H1 (cell line): Measurements from ENCODE around the gene PRKAG1. TPM values are rescaled to one million over a fixed set of nuclear protein-coding genes. Genes with fewer than 3 reads are reported as not detected.

Experiments used
- CTCF ChIA-PET: fragments of 300-600 bp; sonication (Branson Sonifier 250); formaldehyde crosslinking; loops from one replicate; lab custom pipeline; 2021; ENCODE audit not compliant: partially characterized antibody; lab: Charles Lee
- POLR2A ChIA-PET: fragments of 300-600 bp; sonication (Branson Sonifier 250); formaldehyde crosslinking; loops from one replicate; lab custom pipeline; 2021; ENCODE audit warnings: inconsistent platforms; ENCODE audit not compliant: partially characterized antibody; lab: Charles Lee
- DNase-seq, 2 experiments: peaks; one replicate each; pipeline versions ENCODE4 v3.0.0 to v3.0.0-alpha.2; 2010 to 2022; ENCODE audit warnings: low spot score in 2 of 2, low read depth in 1 of 2, mixed read lengths in 1 of 2
- FAIRE-seq: peaks from 2 replicates; lab custom pipeline; 2011; peaks lifted over from hg19 to GRCh38; lab: Jason Lieb, UNC
- H2AFZ ChIP-seq: 2 replicates; pipeline ENCODE4 v1.8.1; 2012; ENCODE audit warnings: low read length, inconsistent platforms
- H2AK5ac ChIP-seq: 2 replicates; pipeline ENCODE4 v1.6.1; 2013; ENCODE audit warnings: low read depth, low read length
- H2BK120ac ChIP-seq: replicated peaks from 2 replicates; pipeline ENCODE3; 2013; ENCODE audit warnings: low read depth, low read length, inconsistent platforms
- H2BK12ac ChIP-seq: 2 replicates; pipeline ENCODE4 v1.6.1; 2013; ENCODE audit warnings: low read depth, low read length
- H2BK15ac ChIP-seq: 2 replicates; pipeline ENCODE4 v1.6.1; 2013; ENCODE audit warnings: low read length
- H2BK20ac ChIP-seq: 2 replicates; pipeline ENCODE4 v1.6.1; 2013; ENCODE audit warnings: low read length
- H2BK5ac ChIP-seq: 2 replicates; pipeline ENCODE4 v1.6.1; 2013; ENCODE audit warnings: low read depth, low read length
- H3K14ac ChIP-seq: 2 replicates; pipeline ENCODE4 v1.6.1; 2013; ENCODE audit warnings: inconsistent platforms; ENCODE audit not compliant: insufficient read length
- H3K18ac ChIP-seq: 2 replicates; pipeline ENCODE4 v1.6.1; 2013; ENCODE audit warnings: low read length; ENCODE audit errors: extremely low read depth
- H3K23ac ChIP-seq: 2 replicates; pipeline ENCODE4 v1.6.1; 2013; ENCODE audit warnings: inconsistent platforms; ENCODE audit not compliant: insufficient read length
- H3K23me2 ChIP-seq: 2 replicates; pipeline ENCODE4 v1.6.1; 2013; ENCODE audit warnings: low read depth, low read length
- H3K27ac ChIP-seq: 2 replicates; pipeline ENCODE4 v1.6.1; 2011; ENCODE audit warnings: low read depth, low read length, inconsistent platforms
- H3K27me3 ChIP-seq, 4 experiments: replicated peaks in 1 of 4; 1 replicate in 1 of 4; 2 replicates in 3 of 4; pipeline versions ENCODE4 v1.6.1 to v1.8.1; 2011 to 2013; ENCODE audit warnings: low read length in 3 of 4, mild to moderate bottlenecking in 3 of 4, inconsistent platforms in 2 of 4, mixed read lengths in 2 of 4, moderate library complexity in 1 of 4; ENCODE audit not compliant: control insufficient read depth in 3 of 4, insufficient read depth in 3 of 4; ENCODE audit errors: extremely low read depth in 1 of 4
- H3K36me3 ChIP-seq, 4 experiments: 2 replicates each; pipeline versions ENCODE4 v1.6.1 to v1.8.1; 2011 to 2013; ENCODE audit warnings: mild to moderate bottlenecking in 4 of 4, low read length in 3 of 4, moderate library complexity in 2 of 4, control low read depth in 1 of 4, inconsistent platforms in 1 of 4; ENCODE audit not compliant: insufficient read depth in 4 of 4, control insufficient read depth in 2 of 4
- H3K4ac ChIP-seq: replicated peaks from 2 replicates; pipeline ENCODE3; 2013; ENCODE audit warnings: low read length, low read depth, mixed read lengths, inconsistent platforms; ENCODE audit not compliant: insufficient read length
- H3K4me1 ChIP-seq, 4 experiments: replicated peaks in 1 of 4; 1 replicate in 1 of 4; 2 replicates in 3 of 4; pipeline versions ENCODE4 v1.6.1 to v1.8.1; 2011 to 2013; ENCODE audit warnings: low read length in 3 of 4, inconsistent platforms in 2 of 4, mixed read lengths in 1 of 4; ENCODE audit not compliant: insufficient read depth in 4 of 4, control insufficient read depth in 3 of 4
- H3K4me2 ChIP-seq, 2 experiments: 2 replicates each; pipeline versions ENCODE4 v1.6.1 to v1.8.1; 2011 to 2013; ENCODE audit warnings: low read depth in 2 of 2, low read length in 2 of 2, control low read depth in 1 of 2, inconsistent platforms in 1 of 2, mild to moderate bottlenecking in 1 of 2; ENCODE audit not compliant: insufficient read depth in 1 of 2
- H3K4me3 ChIP-seq, 4 experiments: fragments of 200-600, 300-600 bp in 1 of 4; sonication (generic), shearing (Covaris generic), sonication (Bioruptor Twin) in 1 of 4; 2 replicates each; pipeline versions ENCODE4 v1.5.1 to v1.8.1; 2011 to 2016; ENCODE audit warnings: low read length in 4 of 4, low read depth in 3 of 4, control low read depth in 2 of 4, inconsistent platforms in 2 of 4, mild to moderate bottlenecking in 2 of 4, mixed read lengths in 1 of 4, moderate library complexity in 1 of 4; ENCODE audit not compliant: insufficient read depth in 2 of 4; ENCODE audit errors: extremely low read depth in 1 of 4
- H3K56ac ChIP-seq: replicated peaks from 2 replicates; pipeline ENCODE3; 2013; ENCODE audit warnings: low read depth, mild to moderate bottlenecking, mixed read lengths, low read length, inconsistent platforms; ENCODE audit not compliant: insufficient read length
- H3K79me1 ChIP-seq: 2 replicates; pipeline ENCODE4 v1.6.1; 2013; ENCODE audit warnings: low read depth, low read length, control low read depth
- H3K79me2 ChIP-seq, 2 experiments: 2 replicates each; pipeline versions ENCODE4 v1.6.1 to v1.8.1; 2012 to 2013; ENCODE audit warnings: low read length in 2 of 2, mild to moderate bottlenecking in 2 of 2, inconsistent platforms in 1 of 2; ENCODE audit not compliant: insufficient read depth in 2 of 2, control insufficient read depth in 1 of 2
- H3K9ac ChIP-seq, 4 experiments: replicated peaks in 1 of 4; 1 replicate in 1 of 4; 2 replicates in 3 of 4; pipeline versions ENCODE4 v1.6.1 to v1.8.1; 2011 to 2013; ENCODE audit warnings: low read depth in 3 of 4, low read length in 3 of 4, control low read depth in 2 of 4, mild to moderate bottlenecking in 2 of 4, moderate library complexity in 2 of 4, inconsistent platforms in 1 of 4; ENCODE audit errors: extremely low read depth in 1 of 4
- H3K9me3 ChIP-seq, 2 experiments: 2 replicates each; pipeline versions ENCODE4 v1.6.1 to v1.8.1; 2012 to 2013; ENCODE audit warnings: mild to moderate bottlenecking in 2 of 2, moderate library complexity in 2 of 2, control low read depth in 1 of 2, inconsistent platforms in 1 of 2, low read depth in 1 of 2, low read length in 1 of 2, mixed read lengths in 1 of 2; ENCODE audit not compliant: insufficient read depth in 2 of 2
- H4K20me1 ChIP-seq, 2 experiments: replicated peaks in 1 of 2; 2 replicates each; pipeline versions ENCODE3 to v1.8.1; 2011 to 2013; ENCODE audit warnings: inconsistent platforms in 2 of 2, low read length in 2 of 2, mild to moderate bottlenecking in 1 of 2; ENCODE audit not compliant: insufficient read depth in 2 of 2, control insufficient read depth in 1 of 2
- H4K5ac ChIP-seq: 2 replicates; pipeline ENCODE4 v1.6.1; 2013; ENCODE audit warnings: low read length, low read depth, mixed read lengths, inconsistent platforms; ENCODE audit not compliant: insufficient read length
- H4K8ac ChIP-seq: 2 replicates; pipeline ENCODE4 v1.8.0; 2013; ENCODE audit warnings: mild to moderate bottlenecking, moderate library complexity, low read length, inconsistent platforms; ENCODE audit not compliant: insufficient read depth; ENCODE audit errors: extremely low read depth
- H4K91ac ChIP-seq: replicated peaks from 2 replicates; pipeline ENCODE3; 2013; ENCODE audit warnings: low read length, mixed read lengths, inconsistent platforms; ENCODE audit not compliant: insufficient read length
- BRCA1 ChIP-seq: IDR thresholded peaks from 2 replicates; pipeline ENCODE4 v1.6.1; 2012; ENCODE audit warnings: low read depth, low read length, improper control_type of control experiment
- CBX5 ChIP-seq: fragments of 300-800, 300-1000 bp; sonication (generic); IDR thresholded peaks from 2 replicates; pipeline ENCODE4 v1.7.1; 2016; ENCODE audit warnings: antibody characterized with exemption, low read length, low read depth
- NRF1 ChIP-seq: IDR thresholded peaks from 2 replicates; pipeline ENCODE4 v1.6.1; 2011; ENCODE audit warnings: mild to moderate bottlenecking, low read depth, low read length, improper control_type of control experiment
- RNF2 ChIP-seq: fragments of 200-900, 300-1000 bp; sonication (generic); IDR thresholded peaks from 2 replicates; pipeline ENCODE4 v1.7.1; 2016; ENCODE audit warnings: borderline replicate concordance, low read depth, mild to moderate bottlenecking, antibody characterized with exemption, low read length; ENCODE audit not compliant: poor library complexity, severe bottlenecking; ENCODE audit errors: missing control alignments
- SUZ12 ChIP-seq: fragments of 200-600 bp; sonication (generic); IDR thresholded peaks from 2 replicates; pipeline ENCODE4 v1.6.1; 2012; ENCODE audit warnings: mild to moderate bottlenecking, inconsistent platforms, low read length, moderate library complexity, mixed read lengths
- WGBS, 2 experiments: shearing (Covaris generic) in 1 of 2; methylation state at CpG; one replicate each; pipeline versions ENCODE4 v1.1.6 to v1.1.7; 2013 to 2015; ENCODE audit warnings: low lambda C conversion rate in 2 of 2, mixed read lengths in 2 of 2, inconsistent platforms in 1 of 2, low coverage in 1 of 2, missing lambda C conversion rate in 1 of 2; ENCODE audit not compliant: insufficient replicate concordance in 2 of 2, insufficient coverage in 1 of 2, insufficient read length in 1 of 2; ENCODE audit errors: extremely low coverage in 1 of 2, missing lambda C conversion rate in 1 of 2; 5-methylcytosine and 5-hydroxymethylcytosine counted together
- polyA plus RNA-seq, 7 experiments: library from polyadenylated mRNA; depleted of rRNA in 3 of 7; stranded (reverse) in 5 of 7; unstranded in 2 of 7; fragments of >200 nt in 5 of 7; fragments of 200-250 nt in 2 of 7; gene quantifications; 1 replicate in 5 of 7; 2 replicates in 1 of 7; 4 replicates in 1 of 7; pipeline versions ENCODE4 v1.2.1 to v1.2.3, GENCODE V29; 2011 to 2013; ENCODE audit warnings: missing spikeins in 2 of 7, mixed read lengths in 2 of 7
- total RNA-seq: library from RNA; stranded (reverse); fragmentation: NEBNext Ultra II Directional; extraction: Animal tissue kit (Norgen Biotek cat#: 25700); gene quantifications from 2 replicates; pipeline ENCODE4 v1.2.1, GENCODE V29; 2021
- TF ChIP-seq, protein P1 (sequence below): IDR thresholded peaks from 2 replicates; pipeline ENCODE4 v1.6.1; 2012; ENCODE audit warnings: low read length, inconsistent platforms
- TF ChIP-seq, protein P2 (sequence below): IDR thresholded peaks from 2 replicates; pipeline ENCODE4 v1.6.1; 2012; ENCODE audit warnings: inconsistent platforms

The PRKAG1 gene
- total and polyA plus RNA-seq, 2 of the 8 experiments (the other 6 are each of a cell fraction or from before 2014, with no cell fraction given): 38.6 to 57.5 TPM

DNA sequence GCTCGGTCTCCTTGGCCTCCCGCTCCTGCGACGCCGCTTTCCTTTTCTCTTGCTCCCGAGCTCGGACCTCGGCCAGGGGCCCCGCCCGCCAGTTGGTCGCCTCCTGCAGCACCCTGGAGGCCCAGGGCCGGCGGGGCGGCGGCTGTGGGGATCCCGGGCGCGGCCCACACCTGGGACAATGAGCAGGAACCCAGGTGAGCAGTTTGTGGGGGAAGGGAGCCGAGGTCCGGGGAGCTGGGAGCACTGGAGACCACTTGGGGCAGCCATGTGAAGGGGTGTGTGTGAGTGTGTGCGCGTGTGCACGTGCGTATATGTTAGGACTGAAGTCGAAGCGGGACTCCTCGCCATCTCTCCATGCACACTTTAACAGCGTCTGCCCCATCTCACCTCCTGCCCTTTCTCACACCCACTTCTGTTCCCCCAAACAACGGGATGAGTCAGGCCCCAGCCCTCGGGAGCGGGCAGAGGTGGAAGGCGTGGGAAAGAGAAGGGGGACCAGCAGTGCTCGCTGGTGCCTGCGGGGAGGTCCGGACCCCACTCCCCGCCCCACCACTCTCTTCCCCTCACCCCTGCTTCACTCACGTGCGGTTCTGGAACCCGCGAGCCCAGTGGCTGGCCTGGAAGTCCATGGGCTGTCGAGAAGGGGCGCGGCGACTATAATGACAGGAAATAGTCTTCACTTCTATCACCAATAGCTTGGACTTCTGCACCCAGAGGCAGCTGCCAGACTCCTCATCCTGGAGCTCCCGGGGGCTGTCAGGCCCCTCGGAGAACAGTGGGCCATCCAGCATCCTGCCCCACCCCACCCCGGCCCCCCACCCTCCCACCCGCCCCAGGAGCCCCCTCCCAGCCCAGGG lies 19.9 kb downstream of the PRKAG1 start:
- Histone ChIP-seq H3K4me1 (peaks cover 10 to 29% (median 16%) of the 10 kb centered on the region in 4 experiments), H3K79me1 (no peaks in the 10 kb centered on the region), H4K91ac (peak overlapping the region; percentile 17), H2BK120ac (no peak overlapping the region), H2AFZ (no peak overlapping the region), H3K4me3 (peak overlapping the region; percentile 37 to 68 (median 56)), H3K27ac (no peak overlapping the region), H3K23me2 (peaks cover 21% of the 10 kb centered on the region; the same call in 1 of the 2 replicates), H4K5ac (no peak overlapping the region), H3K14ac (no peak overlapping the region), H3K79me2 (no peaks in the 10 kb centered on the region), H2BK5ac (no peak overlapping the region), H4K8ac (peak overlapping the region; percentile 40), H2BK20ac (no peak overlapping the region), H4K20me1 (peaks cover 0 to 5% of the 10 kb centered on the region in 2 experiments), H3K18ac (no peak overlapping the region), H3K27me3 (peaks cover 51 to 70% (median 68%) of the 10 kb centered on the region in 4 experiments), H3K4me2 (peak overlapping the region; percentile 57 to 87), H3K36me3 (no peaks in the 10 kb centered on the region; a peak in 1 of 8 replicates), H3K4ac (no peak overlapping the region), H2AK5ac (no peak overlapping the region), H3K9me3 (0 out of 4 replicates have a peak, but pooled peaks cover 0 to 2% of the 10 kb centered on the region in 2 experiments), H3K56ac (no peak overlapping the region), H3K23ac (no peak overlapping the region), H3K9ac (no peak overlapping the region; a peak in 1 of 7 replicates), H2BK15ac (no peak overlapping the region), H2BK12ac (no peak overlapping the region)
- ChIA-PET CTCF (interaction anchor here (0.7 to 31.7 kb wide), 21 partner anchors 14 to 336 kb away, joined by 3 to 1336 read pairs (median 5); partner anchors contain the start of genes ARF3, DDX23, DHH and KMT2D), POLR2A (interaction anchor here (0.9 to 5.0 kb wide), 10 partner anchors 10 to 132 kb away, joined by 3 to 24 read pairs (median 7); partner anchors contain the start of genes PRKAG1, TUBA1B and WNT1)
- FAIRE-seq: no peak
- peak in 1 of 2 experiments; percentile 82 for DNase-seq
- WGBS, 2 experiments: 6% methylated on average over 15 of the region's 48 CpGs; no CpG with 5 or more reads in 1 of the 2 experiments
- TF ChIP-seq BRCA1: no peak
- TF ChIP-seq SUZ12: peak; percentile 5
- TF ChIP-seq CBX5: no peak
- no peak for TF ChIP-seq NRF1
- TF ChIP-seq, protein P1, sequence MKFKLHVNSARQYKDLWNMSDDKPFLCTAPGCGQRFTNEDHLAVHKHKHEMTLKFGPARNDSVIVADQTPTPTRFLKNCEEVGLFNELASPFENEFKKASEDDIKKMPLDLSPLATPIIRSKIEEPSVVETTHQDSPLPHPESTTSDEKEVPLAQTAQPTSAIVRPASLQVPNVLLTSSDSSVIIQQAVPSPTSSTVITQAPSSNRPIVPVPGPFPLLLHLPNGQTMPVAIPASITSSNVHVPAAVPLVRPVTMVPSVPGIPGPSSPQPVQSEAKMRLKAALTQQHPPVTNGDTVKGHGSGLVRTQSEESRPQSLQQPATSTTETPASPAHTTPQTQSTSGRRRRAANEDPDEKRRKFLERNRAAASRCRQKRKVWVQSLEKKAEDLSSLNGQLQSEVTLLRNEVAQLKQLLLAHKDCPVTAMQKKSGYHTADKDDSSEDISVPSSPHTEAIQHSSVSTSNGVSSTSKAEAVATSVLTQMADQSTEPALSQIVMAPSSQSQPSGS: no peak
- TF ChIP-seq, protein P2, sequence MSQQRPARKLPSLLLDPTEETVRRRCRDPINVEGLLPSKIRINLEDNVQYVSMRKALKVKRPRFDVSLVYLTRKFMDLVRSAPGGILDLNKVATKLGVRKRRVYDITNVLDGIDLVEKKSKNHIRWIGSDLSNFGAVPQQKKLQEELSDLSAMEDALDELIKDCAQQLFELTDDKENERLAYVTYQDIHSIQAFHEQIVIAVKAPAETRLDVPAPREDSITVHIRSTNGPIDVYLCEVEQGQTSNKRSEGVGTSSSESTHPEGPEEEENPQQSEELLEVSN: peak; percentile 94
- TF ChIP-seq RNF2: peak; percentile 56
